Astrocyte (in vitro differentiated cells and primary cell): ENCODE measurements around the gene SLCO4A1.

Source experiments
- CTCF ChIP-seq: IDR thresholded peaks from 2 replicates; pipeline ENCODE4 v1.5.1; 2011; ENCODE audit warnings: low read depth, mild to moderate bottlenecking, inconsistent platforms, low read length, moderate library complexity; ENCODE audit not compliant: insufficient read depth
- EZH2 ChIP-seq: IDR thresholded peaks from 2 replicates; pipeline ENCODE4 v1.6.1; 2012; ENCODE audit warnings: mild to moderate bottlenecking, low read length, inconsistent platforms; ENCODE audit not compliant: insufficient read depth

- TF ChIP-seq CTCF = no peak
- no peak for TF ChIP-seq EZH2
These were observed 18.0 kb upstream of the SLCO4A1 start for GRCh38 chr20:62624325-62624690.
